ENCODE measurements around the gene PLEKHF1. TPM values are rescaled to one million over a fixed set of nuclear protein-coding genes. Genes with fewer than 3 reads are reported as not detected.

PLEKHF1 gene
- total RNA-seq = 7.1 and 10.4 TPM in 2 replicates

GRCh38 chr19:29665215-29665825 is at the start of gene PLEKHF1:
TSS of gene PLEKHF1 (plus strand) at chr19:29665461. CDS start at chr19:29673840, 8,379 bp downstream.

GRCh38 chr19:29714953-29715700 is 49.9 kb downstream of the PLEKHF1 start, which contains the start of gene C19orf12:
TSS of gene C19orf12 (minus strand) at chr19:29715261. CDS start at chr19:29708413, 6,848 bp downstream.

Other genes starting within 250 kb of the PLEKHF1 start
- not detected in 2 replicates for gene VSTM2B, start 139.5 kb upstream of the PLEKHF1 start, total RNA-seq
- gene POP4, start 59.2 kb upstream of the PLEKHF1 start, total RNA-seq = 65.9 and 89.9 TPM in 2 replicates
- gene C19orf12, start 49.8 kb downstream of the PLEKHF1 start, total RNA-seq = 11.7 and 22.5 TPM in 2 replicates
- gene CCNE1, start 146.5 kb downstream of the PLEKHF1 start, total RNA-seq = 4.5 and 12.5 TPM in 2 replicates

Data from bladder microvascular endothelial cell (primary cell).